ENCODE measurements around the gene TNFAIP8L2. TPM values are rescaled to one million over a fixed set of nuclear protein-coding genes. Genes with fewer than 3 reads are reported as not detected.

The TNFAIP8L2 gene
- total RNA-seq, 1 donor from 2014 or later = 1.6 TPM

DNA sequence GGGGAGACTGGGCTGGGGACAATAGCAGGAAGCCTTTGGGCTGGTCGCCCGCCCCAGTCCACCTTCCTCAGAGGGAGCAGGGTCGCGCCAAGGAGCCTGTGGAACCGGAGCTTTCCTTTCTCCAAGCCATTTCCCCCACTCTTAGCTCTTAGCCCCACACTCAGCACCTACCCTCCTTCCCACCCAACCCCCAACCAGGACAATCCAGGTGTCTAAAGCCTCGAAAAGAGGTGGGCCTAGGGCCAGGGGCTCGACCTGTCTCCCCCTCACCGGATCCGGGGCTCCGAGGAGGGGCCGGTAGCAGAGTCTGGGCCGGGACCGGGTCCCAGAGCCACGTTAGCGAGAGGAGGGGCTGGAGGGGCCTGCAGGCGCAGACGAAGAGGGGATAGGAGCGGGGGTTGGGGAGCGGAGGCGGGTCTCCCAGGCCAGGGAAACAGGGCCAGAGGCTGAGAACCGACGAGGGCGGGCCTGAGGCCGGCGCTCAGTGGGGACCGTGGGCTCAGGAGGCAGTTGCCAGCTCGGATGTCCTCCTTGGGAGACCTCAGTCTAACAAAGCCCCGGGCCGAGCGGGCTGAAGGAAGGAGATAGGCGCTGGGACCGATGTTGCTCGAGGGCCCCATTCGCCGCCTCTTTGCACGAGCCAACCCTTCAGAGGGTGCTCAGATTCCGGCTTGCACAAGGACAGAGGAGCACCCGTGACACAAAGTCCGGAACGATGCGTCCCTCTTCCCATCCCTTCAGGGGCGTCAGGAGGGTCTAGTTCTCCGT lies 11.0 kb upstream of the TNFAIP8L2 start:
- H3K9me3 Mint-ChIP-seq (ENCODE audit: unreplicated experiment) = no peaks in the 10 kb centered on the region
- H3K27ac Mint-ChIP-seq (ENCODE audit: unreplicated experiment) = peak overlapping the region; percentile 95
- TF ChIP-seq, protein P1, sequence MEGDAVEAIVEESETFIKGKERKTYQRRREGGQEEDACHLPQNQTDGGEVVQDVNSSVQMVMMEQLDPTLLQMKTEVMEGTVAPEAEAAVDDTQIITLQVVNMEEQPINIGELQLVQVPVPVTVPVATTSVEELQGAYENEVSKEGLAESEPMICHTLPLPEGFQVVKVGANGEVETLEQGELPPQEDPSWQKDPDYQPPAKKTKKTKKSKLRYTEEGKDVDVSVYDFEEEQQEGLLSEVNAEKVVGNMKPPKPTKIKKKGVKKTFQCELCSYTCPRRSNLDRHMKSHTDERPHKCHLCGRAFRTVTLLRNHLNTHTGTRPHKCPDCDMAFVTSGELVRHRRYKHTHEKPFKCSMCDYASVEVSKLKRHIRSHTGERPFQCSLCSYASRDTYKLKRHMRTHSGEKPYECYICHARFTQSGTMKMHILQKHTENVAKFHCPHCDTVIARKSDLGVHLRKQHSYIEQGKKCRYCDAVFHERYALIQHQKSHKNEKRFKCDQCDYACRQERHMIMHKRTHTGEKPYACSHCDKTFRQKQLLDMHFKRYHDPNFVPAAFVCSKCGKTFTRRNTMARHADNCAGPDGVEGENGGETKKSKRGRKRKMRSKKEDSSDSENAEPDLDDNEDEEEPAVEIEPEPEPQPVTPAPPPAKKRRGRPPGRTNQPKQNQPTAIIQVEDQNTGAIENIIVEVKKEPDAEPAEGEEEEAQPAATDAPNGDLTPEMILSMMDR (IDR thresholded peaks at IDR 0.05; ENCODE audit: unreplicated experiment) = no peak
- H3K27me3 Mint-ChIP-seq (ENCODE audit: unreplicated experiment) = peaks cover 8% of the 10 kb centered on the region
- peak overlapping the region; percentile 97 for H3K4me3 Mint-ChIP-seq (ENCODE audit: unreplicated experiment)
- DNase-seq (ENCODE audit: low spot score) = peak; percentile 42
- H3K36me3 Mint-ChIP-seq (ENCODE audit: low read depth, unreplicated experiment) = peaks cover 18% of the 10 kb centered on the region
- H3K4me1 Mint-ChIP-seq (ENCODE audit: unreplicated experiment) = peaks cover 57% of the 10 kb centered on the region

DNA sequence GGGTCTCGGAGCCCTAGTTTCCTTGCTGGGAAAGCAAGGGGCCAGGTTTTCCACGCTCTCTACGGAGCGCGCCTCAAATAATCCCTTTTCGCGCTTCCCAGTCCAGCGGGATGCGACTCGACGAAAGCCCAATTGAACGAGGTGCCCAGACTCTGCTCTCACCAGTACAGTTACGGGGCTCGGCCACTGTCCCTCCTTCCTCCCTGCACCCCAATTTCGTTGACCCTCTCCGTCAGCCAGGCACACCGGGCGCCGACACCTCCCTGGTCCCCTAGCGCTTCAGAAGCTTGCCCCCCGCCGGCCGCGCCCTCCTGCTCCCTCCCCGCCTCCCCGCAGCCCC lies 10.4 kb upstream of the TNFAIP8L2 start:
- Mint-ChIP-seq H3K27ac (ENCODE audit: unreplicated experiment) (no peak overlapping the region), H3K27me3 (ENCODE audit: unreplicated experiment) (peaks cover 8% of the 10 kb centered on the region), H3K36me3 (ENCODE audit: low read depth, unreplicated experiment) (peaks cover 18% of the 10 kb centered on the region), H3K9me3 (ENCODE audit: unreplicated experiment) (no peaks in the 10 kb centered on the region), H3K4me3 (ENCODE audit: unreplicated experiment) (peak overlapping the region; percentile 97), H3K4me1 (ENCODE audit: unreplicated experiment) (peaks cover 57% of the 10 kb centered on the region)
- DNase-seq (ENCODE audit: low spot score) = no peak
- TF ChIP-seq, protein P1 (IDR thresholded peaks at IDR 0.05; ENCODE audit: unreplicated experiment) = no peak

DNA sequence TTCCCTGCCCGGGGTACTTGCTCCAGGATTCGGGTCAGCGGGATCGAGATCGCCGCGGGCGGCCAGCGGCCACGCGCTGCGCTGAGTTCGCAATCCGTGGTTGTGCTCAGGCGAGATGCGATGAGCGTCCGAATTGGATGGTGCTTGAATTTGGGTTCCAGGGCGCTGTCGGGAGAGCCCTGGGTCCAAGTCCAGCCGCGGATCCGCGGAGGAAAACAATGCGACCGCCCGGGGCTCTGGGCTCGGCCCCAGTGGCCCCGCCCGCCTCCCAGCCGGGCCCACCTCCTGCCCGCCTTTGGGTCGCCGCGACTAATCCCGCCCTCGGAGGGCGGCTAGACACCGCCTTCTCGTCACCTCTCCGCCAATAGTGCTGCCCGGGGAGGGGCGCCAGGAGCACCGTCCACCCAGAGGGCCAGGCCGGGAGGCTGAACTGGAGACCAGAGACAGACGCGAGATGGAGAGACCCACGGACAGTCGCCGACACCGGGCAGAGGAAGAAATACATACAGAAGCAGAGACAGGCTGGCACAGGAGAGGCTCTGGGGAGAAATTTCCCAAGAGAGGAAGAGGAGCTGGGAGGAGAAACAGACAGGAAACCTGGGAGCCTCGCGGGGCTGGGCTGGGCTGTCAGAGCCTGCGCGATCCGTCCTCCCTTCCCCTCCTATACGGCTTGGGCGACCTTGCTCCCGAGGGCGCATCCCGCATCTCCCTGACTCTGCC lies 9.9 kb upstream of the TNFAIP8L2 start, which contains the start of gene SEMA6C:
TSS of gene SEMA6C (minus strand) at position 220 of the 720 bp plus-strand sequence. CDS start 4,010 bp downstream, outside the sequence.
- no peaks in the 10 kb centered on the region for H3K9me3 Mint-ChIP-seq (ENCODE audit: unreplicated experiment)
- peak within 1 kb of the TSS; percentile 97 for H3K4me3 Mint-ChIP-seq (ENCODE audit: unreplicated experiment)
- H3K27me3 Mint-ChIP-seq (ENCODE audit: unreplicated experiment) = peaks cover 8% of the 10 kb centered on the region
- H3K36me3 Mint-ChIP-seq (ENCODE audit: low read depth, unreplicated experiment) = peaks cover 18% of the 10 kb centered on the region
- TF ChIP-seq, protein P1 (IDR thresholded peaks at IDR 0.05; ENCODE audit: unreplicated experiment) = no peak
- DNase-seq (ENCODE audit: low spot score) = peak; percentile 94
- peak within 1 kb of the TSS; percentile 93 for H3K27ac Mint-ChIP-seq (ENCODE audit: unreplicated experiment)
- peaks cover 57% of the 10 kb centered on the region for H3K4me1 Mint-ChIP-seq (ENCODE audit: unreplicated experiment)

DNA sequence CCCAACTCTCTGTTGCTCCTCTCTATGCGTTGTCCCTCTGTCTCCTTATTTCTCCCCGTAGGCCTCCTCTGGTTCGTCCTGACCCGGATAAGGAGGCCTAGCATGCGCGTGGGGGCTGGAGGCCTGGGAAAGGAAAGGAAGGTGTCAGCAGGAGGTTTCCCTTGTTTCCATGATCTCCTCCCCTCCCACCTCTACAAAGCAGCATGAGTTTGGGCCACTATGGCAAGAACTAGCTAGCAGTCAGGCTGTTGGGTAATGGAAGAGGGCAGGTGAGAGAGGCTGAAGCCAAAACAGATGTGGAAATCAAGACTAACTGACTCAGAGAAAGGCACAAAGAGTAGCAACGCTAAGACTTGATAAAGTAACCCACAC lies 9.3 kb upstream of the TNFAIP8L2 start:
- Mint-ChIP-seq H3K27ac (ENCODE audit: unreplicated experiment) (peak overlapping the region; percentile 93), H3K27me3 (ENCODE audit: unreplicated experiment) (peaks cover 8% of the 10 kb centered on the region), H3K4me1 (ENCODE audit: unreplicated experiment) (peaks cover 56% of the 10 kb centered on the region), H3K9me3 (ENCODE audit: unreplicated experiment) (no peaks in the 10 kb centered on the region), H3K36me3 (ENCODE audit: low read depth, unreplicated experiment) (peaks cover 18% of the 10 kb centered on the region), H3K4me3 (ENCODE audit: unreplicated experiment) (peak overlapping the region; percentile 97)
- DNase-seq (ENCODE audit: low spot score) = no peak
- TF ChIP-seq, protein P1 (IDR thresholded peaks at IDR 0.05; ENCODE audit: unreplicated experiment) = no peak

DNA sequence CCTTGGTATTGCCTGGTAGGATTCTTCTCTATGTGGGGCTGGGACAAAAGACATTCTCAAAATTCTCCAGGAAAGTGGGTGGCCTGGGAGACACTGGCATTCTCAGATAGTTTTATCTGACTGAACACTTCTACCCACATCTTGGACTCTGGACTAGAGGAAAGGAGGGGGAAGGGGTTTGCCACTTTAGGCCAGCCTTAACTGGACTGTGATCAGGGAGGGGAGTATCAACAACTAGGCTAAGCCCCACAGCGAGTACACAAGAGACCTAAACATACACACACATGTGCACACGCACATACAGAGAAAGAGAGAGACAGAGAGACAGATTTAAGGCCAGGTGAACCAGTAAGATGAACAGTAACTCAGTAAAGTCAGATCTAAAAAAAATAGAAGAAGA lies 8.8 kb upstream of the TNFAIP8L2 start:
- peak overlapping the region; percentile 93 for H3K27ac Mint-ChIP-seq (ENCODE audit: unreplicated experiment)

More for the DNA sequence above, 8.8 kb upstream of the TNFAIP8L2 start:
- Mint-ChIP-seq H3K36me3 (ENCODE audit: low read depth, unreplicated experiment) (peaks cover 18% of the 10 kb centered on the region), H3K9me3 (ENCODE audit: unreplicated experiment) (no peaks in the 10 kb centered on the region), H3K27me3 (ENCODE audit: unreplicated experiment) (peaks cover 8% of the 10 kb centered on the region), H3K4me3 (ENCODE audit: unreplicated experiment) (peak overlapping the region; percentile 97), H3K4me1 (ENCODE audit: unreplicated experiment) (peaks cover 53% of the 10 kb centered on the region)
- TF ChIP-seq, protein P1 (IDR thresholded peaks at IDR 0.05; ENCODE audit: unreplicated experiment) = no peak
- no peak for DNase-seq (ENCODE audit: low spot score)

All from endothelial cell (in vitro differentiated cells).